ENCODE measurements around the gene FAM222B.

Gene FAM222B

GRCh38 chr17:28712705-28713415 lies 129.7 kb downstream of the FAM222B start:
- peaks cover 23% of the 10 kb centered on the region for H3K79me1 ChIP-seq (ENCODE audit: low read length)
- H3K9ac ChIP-seq (ENCODE audit: low read length) = peak overlapping the region; percentile 82
- H2BK5ac ChIP-seq (ENCODE audit: low read length) = no peak overlapping the region
- H2BK15ac ChIP-seq (replicated peaks; ENCODE audit: low read depth) = no peak overlapping the region
- no peaks in the 10 kb centered on the region for H3K27me3 ChIP-seq (ENCODE audit: insufficient read depth, low read length, poor library complexity)
- WGBS (ENCODE audit: extremely low coverage, insufficient coverage, low lambda C conversion rate) = no CpG with 5 or more reads among the region's 7 CpGs
- H4K8ac ChIP-seq (ENCODE audit: low read depth, low read length) = no peak overlapping the region
- H4K5ac ChIP-seq (ENCODE audit: low read length) = no peak overlapping the region
- peak overlapping the region; percentile 87 for H3K56ac ChIP-seq (ENCODE audit: low read length)
- no peak overlapping the region for H3K18ac ChIP-seq (ENCODE audit: low read length)
- peak overlapping the region; percentile 0 for H3K4me2 ChIP-seq (ENCODE audit: low read length)
- H2BK120ac ChIP-seq (ENCODE audit: low read depth, low read length) = no peak overlapping the region
- H3K79me2 ChIP-seq (ENCODE audit: control insufficient read depth, insufficient read depth, low read length) = peaks cover 23% of the 10 kb centered on the region
- no peak for DNase-seq
- no peak overlapping the region for H3K4me3 ChIP-seq (ENCODE audit: low read length)
- H3K23ac ChIP-seq (ENCODE audit: low read length) = no peak overlapping the region
- peaks cover 11% of the 10 kb centered on the region for H3K36me3 ChIP-seq (ENCODE audit: control insufficient read depth, insufficient read depth, low read length)
- peak overlapping the region; percentile 46 for H2AK5ac ChIP-seq (ENCODE audit: low read length)
- peak overlapping the region; percentile 6 for H3K27ac ChIP-seq (ENCODE audit: low read depth, low read length)
- peaks cover 6% of the 10 kb centered on the region for H3K4me1 ChIP-seq (ENCODE audit: control insufficient read depth, low read depth, low read length)
- H3K4ac ChIP-seq (ENCODE audit: low read depth, low read length) = no peak overlapping the region

- peaks cover 21% of the 10 kb centered on the region for H3K79me2 ChIP-seq (ENCODE audit: control insufficient read depth, insufficient read depth, low read length)
- no peak overlapping the region for H4K5ac ChIP-seq (ENCODE audit: low read length)
- peak overlapping the region; percentile 7 for H3K4me3 ChIP-seq (ENCODE audit: low read length)
- no CpG with 5 or more reads among the region's 34 CpGs for WGBS (ENCODE audit: extremely low coverage, insufficient coverage, low lambda C conversion rate)
- H3K23ac ChIP-seq (ENCODE audit: low read length) = no peak overlapping the region
- peak overlapping the region; percentile 87 for H3K56ac ChIP-seq (ENCODE audit: low read length)
- no peak overlapping the region for H2BK120ac ChIP-seq (ENCODE audit: low read depth, low read length)
- peak; percentile 81 for DNase-seq
- peaks cover 11% of the 10 kb centered on the region for H3K36me3 ChIP-seq (ENCODE audit: control insufficient read depth, insufficient read depth, low read length)
- H2BK15ac ChIP-seq (replicated peaks; ENCODE audit: low read depth) = no peak overlapping the region
- peak overlapping the region; percentile 34 for H3K18ac ChIP-seq (ENCODE audit: low read length)
- no peak overlapping the region for H2AK5ac ChIP-seq (ENCODE audit: low read length)
- peak overlapping the region; percentile 82 for H3K9ac ChIP-seq (ENCODE audit: low read length)
- H3K4ac ChIP-seq (ENCODE audit: low read depth, low read length) = peak overlapping the region; percentile 41
- peak overlapping the region; percentile 34 for H3K4me2 ChIP-seq (ENCODE audit: low read length)
- H3K27me3 ChIP-seq (ENCODE audit: insufficient read depth, low read length, poor library complexity) = no peaks in the 10 kb centered on the region
- no peak overlapping the region for H2BK5ac ChIP-seq (ENCODE audit: low read length)
- H3K27ac ChIP-seq (ENCODE audit: low read depth, low read length) = peak overlapping the region; percentile 97
- peaks cover 23% of the 10 kb centered on the region for H3K79me1 ChIP-seq (ENCODE audit: low read length)
- H3K4me1 ChIP-seq (ENCODE audit: control insufficient read depth, low read depth, low read length) = peaks cover 6% of the 10 kb centered on the region
- H4K8ac ChIP-seq (ENCODE audit: low read depth, low read length) = no peak overlapping the region
These were observed 130.4 kb downstream of the FAM222B start for GRCh38 chr17:28712032-28712704.

DNA sequence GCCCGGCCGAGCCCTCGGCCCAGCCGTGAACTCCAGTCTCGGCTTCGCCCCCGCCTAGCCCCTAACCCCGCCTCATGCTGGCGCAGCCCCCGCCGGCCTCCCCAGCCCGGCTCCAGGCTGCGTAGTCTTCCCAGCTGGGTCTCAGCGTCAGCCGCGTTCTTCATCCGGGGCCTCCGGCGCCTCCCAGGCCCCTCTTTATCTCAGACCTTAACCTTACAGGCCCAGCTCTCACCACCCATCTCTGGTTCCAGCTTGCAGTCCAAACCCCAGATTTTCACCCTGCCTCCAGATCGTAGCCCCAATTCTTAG lies 130.9 kb downstream of the FAM222B start, which contains the start of gene PROCA1:
PROCA1 (minus strand) TSS at position 166 of the 309 bp plus-strand sequence. CDS start 228 bp downstream, outside the sequence.
- peak; percentile 90 for DNase-seq
- peaks cover 6% of the 10 kb centered on the region for H3K4me1 ChIP-seq (ENCODE audit: control insufficient read depth, low read depth, low read length)
- H2BK15ac ChIP-seq (replicated peaks; ENCODE audit: low read depth) = no peak within 1 kb of the TSS
- peak within 1 kb of the TSS; percentile 97 for H3K27ac ChIP-seq (ENCODE audit: low read depth, low read length)
- no peak within 1 kb of the TSS for H3K23ac ChIP-seq (ENCODE audit: low read length)
- peaks cover 16% of the 10 kb centered on the region for H3K79me2 ChIP-seq (ENCODE audit: control insufficient read depth, insufficient read depth, low read length)
- peak within 1 kb of the TSS; percentile 88 for H2BK5ac ChIP-seq (ENCODE audit: low read length)
- WGBS (ENCODE audit: extremely low coverage, insufficient coverage, low lambda C conversion rate) = no CpG with 5 or more reads among the region's 20 CpGs
- peak within 1 kb of the TSS; percentile 96 for H3K56ac ChIP-seq (ENCODE audit: low read length)
- H3K27me3 ChIP-seq (ENCODE audit: insufficient read depth, low read length, poor library complexity) = no peaks in the 10 kb centered on the region
- H3K79me1 ChIP-seq (ENCODE audit: low read length) = peaks cover 23% of the 10 kb centered on the region
- H4K5ac ChIP-seq (ENCODE audit: low read length) = no peak within 1 kb of the TSS
- H3K9ac ChIP-seq (ENCODE audit: low read length) = peak within 1 kb of the TSS; percentile 83
- H3K36me3 ChIP-seq (ENCODE audit: control insufficient read depth, insufficient read depth, low read length) = peaks cover 11% of the 10 kb centered on the region
- peak within 1 kb of the TSS; percentile 76 for H3K4ac ChIP-seq (ENCODE audit: low read depth, low read length)
- peak within 1 kb of the TSS; percentile 52 for H3K4me2 ChIP-seq (ENCODE audit: low read length)
- peak within 1 kb of the TSS; percentile 97 for H2AK5ac ChIP-seq (ENCODE audit: low read length)
- H3K4me3 ChIP-seq (ENCODE audit: low read length) = peak within 1 kb of the TSS; percentile 61
- H3K18ac ChIP-seq (ENCODE audit: low read length) = peak within 1 kb of the TSS; percentile 69
- no peak within 1 kb of the TSS for H2BK120ac ChIP-seq (ENCODE audit: low read depth, low read length)
- no peak within 1 kb of the TSS for H4K8ac ChIP-seq (ENCODE audit: low read depth, low read length)

DNA sequence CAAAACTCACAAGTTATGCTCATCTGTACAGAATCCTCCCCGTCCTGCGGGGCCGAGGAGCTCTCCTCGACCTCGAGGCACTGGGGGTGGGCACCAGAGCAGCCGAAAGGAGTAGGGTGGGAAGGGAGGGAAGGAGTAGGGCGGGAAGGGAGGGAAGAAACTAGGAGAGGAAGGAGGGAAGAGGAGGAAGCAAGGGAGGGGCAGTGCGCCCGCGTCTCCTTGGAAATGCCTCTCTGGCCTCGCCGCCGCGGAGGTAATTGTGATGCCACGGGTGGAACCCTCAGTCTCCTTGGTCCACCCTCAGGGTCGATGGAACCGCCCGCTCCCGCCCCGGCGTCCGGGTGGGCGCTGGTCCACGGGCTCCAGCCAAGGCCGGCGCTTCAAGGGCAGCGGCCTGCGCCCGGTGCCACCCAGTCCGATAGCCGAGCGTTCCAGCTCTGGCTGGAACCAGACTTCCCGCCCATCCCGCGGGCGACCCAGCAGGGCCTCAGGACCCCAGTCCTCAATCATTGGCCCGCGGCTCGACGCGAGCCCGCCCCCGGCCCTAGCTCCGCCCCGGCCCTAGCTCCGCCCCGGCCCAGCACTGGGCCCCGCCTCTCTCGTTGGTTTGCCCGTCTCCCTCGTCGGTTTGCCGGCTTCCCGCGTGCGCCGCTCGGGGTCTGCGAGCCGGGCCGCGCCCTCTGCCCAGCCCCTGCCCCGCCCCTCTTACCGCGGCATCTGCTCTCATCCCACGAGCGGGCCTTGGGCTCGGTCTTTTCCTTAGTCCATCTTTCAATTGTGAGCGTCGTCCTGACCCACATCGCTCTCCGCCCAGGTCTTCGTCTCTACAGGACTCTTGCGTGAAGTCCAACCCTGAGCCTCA lies 131.5 kb downstream of the FAM222B start:
- DNase-seq = peak; percentile 97
- no peak overlapping the region for H3K23ac ChIP-seq (ENCODE audit: low read length)

GRCh38 chr17:28707339-28707720 lies 135.3 kb downstream of the FAM222B start:
- no peak overlapping the region for H4K8ac ChIP-seq (ENCODE audit: low read depth, low read length)
- no peak overlapping the region for H2BK15ac ChIP-seq (replicated peaks; ENCODE audit: low read depth)
- no peak overlapping the region for H3K27ac ChIP-seq (ENCODE audit: low read depth, low read length)
- H3K56ac ChIP-seq (ENCODE audit: low read length) = no peak overlapping the region
- peaks cover 2% of the 10 kb centered on the region for H3K36me3 ChIP-seq (ENCODE audit: control insufficient read depth, insufficient read depth, low read length)
- H3K4me1 ChIP-seq (ENCODE audit: control insufficient read depth, low read depth, low read length) = peaks cover under 1% of the 10 kb centered on the region
- H2AK5ac ChIP-seq (ENCODE audit: low read length) = no peak overlapping the region
- H3K4ac ChIP-seq (ENCODE audit: low read depth, low read length) = no peak overlapping the region
- H2BK120ac ChIP-seq (ENCODE audit: low read depth, low read length) = no peak overlapping the region
- H3K27me3 ChIP-seq (ENCODE audit: insufficient read depth, low read length, poor library complexity) = no peaks in the 10 kb centered on the region
- no peak overlapping the region for H3K9ac ChIP-seq (ENCODE audit: low read length)
- DNase-seq = no peak
- H3K18ac ChIP-seq (ENCODE audit: low read length) = no peak overlapping the region
- no peak overlapping the region for H3K4me3 ChIP-seq (ENCODE audit: low read length)
- peaks cover 2% of the 10 kb centered on the region for H3K79me2 ChIP-seq (ENCODE audit: control insufficient read depth, insufficient read depth, low read length)
- peaks cover 4% of the 10 kb centered on the region for H3K79me1 ChIP-seq (ENCODE audit: low read length)
- WGBS (ENCODE audit: extremely low coverage, insufficient coverage, low lambda C conversion rate) = no CpG with 5 or more reads among the region's 2 CpGs
- H3K23ac ChIP-seq (ENCODE audit: low read length) = no peak overlapping the region
- no peak overlapping the region for H3K4me2 ChIP-seq (ENCODE audit: low read length)
- H4K5ac ChIP-seq (ENCODE audit: low read length) = no peak overlapping the region
- no peak overlapping the region for H2BK5ac ChIP-seq (ENCODE audit: low read length)

More for the DNA sequence above, 131.5 kb downstream of the FAM222B start:
- WGBS (ENCODE audit: extremely low coverage, insufficient coverage, low lambda C conversion rate) = no CpG with 5 or more reads among the region's 74 CpGs
- Histone ChIP-seq H2AK5ac (ENCODE audit: low read length) (peak overlapping the region; percentile 97), H3K27me3 (ENCODE audit: insufficient read depth, low read length, poor library complexity) (no peaks in the 10 kb centered on the region), H3K9ac (ENCODE audit: low read length) (peak overlapping the region; percentile 83), H2BK15ac (replicated peaks; ENCODE audit: low read depth) (no peak overlapping the region), H4K8ac (ENCODE audit: low read depth, low read length) (no peak overlapping the region), H3K4ac (ENCODE audit: low read depth, low read length) (peak overlapping the region; percentile 76), H4K5ac (ENCODE audit: low read length) (no peak overlapping the region), H3K4me3 (ENCODE audit: low read length) (peak overlapping the region; percentile 61), H3K79me2 (ENCODE audit: control insufficient read depth, insufficient read depth, low read length) (peaks cover 11% of the 10 kb centered on the region), H3K27ac (ENCODE audit: low read depth, low read length) (peak overlapping the region; percentile 97), H2BK5ac (ENCODE audit: low read length) (peak overlapping the region; percentile 88), H3K4me1 (ENCODE audit: control insufficient read depth, low read depth, low read length) (peaks cover 6% of the 10 kb centered on the region), H3K36me3 (ENCODE audit: control insufficient read depth, insufficient read depth, low read length) (peaks cover 11% of the 10 kb centered on the region), H3K56ac (ENCODE audit: low read length) (peak overlapping the region; percentile 96), H3K79me1 (ENCODE audit: low read length) (peaks cover 19% of the 10 kb centered on the region), H2BK120ac (ENCODE audit: low read depth, low read length) (no peak overlapping the region), H3K18ac (ENCODE audit: low read length) (peak overlapping the region; percentile 69), H3K4me2 (ENCODE audit: low read length) (peak overlapping the region; percentile 52)
